ENCODE measurements around the gene ZNF385A. TPM values are rescaled to one million over a fixed set of nuclear protein-coding genes. Genes with fewer than 3 reads are reported as not detected.

ZNF385A gene
- total and polyA plus RNA-seq, 2 of the 13 experiments (the other 11 are each of a cell fraction or from before 2014, with no cell fraction given) = 0.44 to 0.67 TPM

DNA sequence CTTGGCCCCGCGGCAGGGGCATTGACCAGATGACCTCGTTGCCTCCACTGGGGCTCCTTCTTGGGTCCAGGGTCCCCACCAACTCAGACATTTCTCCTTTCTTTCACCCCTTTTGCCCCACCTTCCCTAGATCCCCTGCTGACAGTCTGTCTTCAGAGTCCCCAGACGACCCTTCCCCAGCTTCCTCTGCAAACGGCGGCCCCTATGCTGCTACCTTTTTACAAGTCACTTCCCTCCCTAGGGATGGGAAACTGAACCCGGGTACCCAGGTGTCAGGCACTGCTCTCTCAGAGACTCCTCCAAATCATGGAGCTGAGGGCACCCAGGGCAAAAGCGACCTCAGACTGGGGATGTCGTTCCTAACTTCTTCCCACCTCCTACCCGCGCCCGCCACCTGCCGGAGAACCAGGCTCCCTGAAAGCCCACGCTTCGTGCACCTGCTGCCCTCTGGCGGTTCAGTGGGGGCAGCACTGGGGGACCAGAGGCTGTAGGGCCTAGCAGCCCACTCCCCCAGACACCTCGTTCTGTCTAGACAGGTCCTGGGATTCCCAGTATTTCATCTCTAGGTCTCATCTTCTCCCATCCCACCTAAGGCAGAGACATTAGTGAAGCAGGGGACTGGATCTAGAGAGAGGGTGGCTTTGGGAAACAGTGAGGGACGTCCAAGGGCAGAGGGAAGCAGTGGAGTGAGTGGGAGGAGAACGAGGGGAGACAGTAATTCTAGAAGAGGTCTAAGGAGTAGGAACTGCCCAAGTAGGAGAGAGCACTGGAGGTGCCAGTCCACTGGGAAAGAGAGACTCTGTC lies 4.9 kb downstream of the ZNF385A start (continued):
- TF ChIP-seq, protein P1, sequence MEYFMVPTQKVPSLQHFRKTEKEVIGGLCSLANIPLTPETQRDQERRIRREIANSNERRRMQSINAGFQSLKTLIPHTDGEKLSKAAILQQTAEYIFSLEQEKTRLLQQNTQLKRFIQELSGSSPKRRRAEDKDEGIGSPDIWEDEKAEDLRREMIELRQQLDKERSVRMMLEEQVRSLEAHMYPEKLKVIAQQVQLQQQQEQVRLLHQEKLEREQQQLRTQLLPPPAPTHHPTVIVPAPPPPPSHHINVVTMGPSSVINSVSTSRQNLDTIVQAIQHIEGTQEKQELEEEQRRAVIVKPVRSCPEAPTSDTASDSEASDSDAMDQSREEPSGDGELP (IDR thresholded peaks at IDR 0.05; ENCODE audit: borderline replicate concordance, low read depth) = no peak
- 0 out of 2 replicates have a peak, but pooled peaks have one; percentile 39 for TF ChIP-seq MLX (CRISPR knock-in tag; IDR thresholded peaks at IDR 0.05)
- no peak for TF ChIP-seq ZNF761 (CRISPR knock-in tag; conservative IDR thresholded peaks at IDR 0.05)
- no peak for TF ChIP-seq SP1 (IDR thresholded peaks at IDR 0.05)
- peak; percentile 73; the same call in 1 of the 2 replicates for TF ChIP-seq SP1 (CRISPR knock-in tag; IDR thresholded peaks at IDR 0.05)
- 0 out of 2 replicates have a peak, but pooled peaks have one; percentile 57 for TF ChIP-seq ZNF598 (CRISPR knock-in tag; IDR thresholded peaks at IDR 0.05; ENCODE audit: borderline replicate concordance)
- TF ChIP-seq, protein P2, sequence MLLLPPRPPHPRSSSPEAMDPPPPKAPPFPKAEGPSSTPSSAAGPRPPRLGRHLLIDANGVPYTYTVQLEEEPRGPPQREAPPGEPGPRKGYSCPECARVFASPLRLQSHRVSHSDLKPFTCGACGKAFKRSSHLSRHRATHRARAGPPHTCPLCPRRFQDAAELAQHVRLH (CRISPR knock-in tag; IDR thresholded peaks at IDR 0.05; ENCODE audit: borderline replicate concordance, low read depth) = peak; percentile 65; the same call in 1 of the 2 replicates
- no peak for TF ChIP-seq ATAD3A (CRISPR knock-in tag; IDR thresholded peaks at IDR 0.05)
- 0 out of 2 replicates have a peak, but pooled peaks have one; percentile 19 for TF ChIP-seq FOXC1 (CRISPR knock-in tag; IDR thresholded peaks at IDR 0.05; ENCODE audit: borderline replicate concordance)
- TF ChIP-seq ZMYM4 (CRISPR knock-in tag; IDR thresholded peaks at IDR 0.05) = peak; percentile 66; the same call in 1 of the 2 replicates
- TF ChIP-seq FOSL2 (CRISPR knock-in tag; IDR thresholded peaks at IDR 0.05) = peak; percentile 22; the same call in 1 of the 2 replicates
- peak; percentile 43; the same call in 1 of the 2 replicates for TF ChIP-seq CBFB (CRISPR knock-in tag; IDR thresholded peaks at IDR 0.05)
- TF ChIP-seq MYNN (CRISPR knock-in tag; IDR thresholded peaks at IDR 0.05; ENCODE audit: low read depth) = no peak
- no peak for TF ChIP-seq JDP2 (CRISPR knock-in tag; IDR thresholded peaks at IDR 0.05; ENCODE audit: borderline replicate concordance)
- no peak for TF ChIP-seq ZFAT (CRISPR knock-in tag; conservative IDR thresholded peaks at IDR 0.05)
- TF ChIP-seq BHLHE40 (IDR thresholded peaks at IDR 0.05; ENCODE audit: low read length) = no peak
- TF ChIP-seq MXI1 (IDR thresholded peaks at IDR 0.05; ENCODE audit: borderline replicate concordance, low read depth, low read length) = 0 out of 3 replicates have a peak, but pooled peaks have one; percentile 21
- no peak for TF ChIP-seq PRDM15 (CRISPR knock-in tag; IDR thresholded peaks at IDR 0.05)
- no peak for TF ChIP-seq MED1 (CRISPR knock-in tag; IDR thresholded peaks at IDR 0.05)
- no peak for TF ChIP-seq ZNF790 (CRISPR knock-in tag; IDR thresholded peaks at IDR 0.05; ENCODE audit: borderline replicate concordance)
- peak; percentile 36; the same call in 1 of the 2 replicates for TF ChIP-seq ZNF792 (CRISPR knock-in tag; IDR thresholded peaks at IDR 0.05)
- no peak for TF ChIP-seq CCDC6 (CRISPR knock-in tag; IDR thresholded peaks at IDR 0.05)
- TF ChIP-seq PLSCR1 (CRISPR knock-in tag; IDR thresholded peaks at IDR 0.05; ENCODE audit: borderline replicate concordance) = no peak
- TF ChIP-seq KLF16 (CRISPR knock-in tag; IDR thresholded peaks at IDR 0.05) = no peak
- TF ChIP-seq CHCHD3 (CRISPR knock-in tag; IDR thresholded peaks at IDR 0.05) = no peak

Data from HepG2 (cell line).